ENCODE results near the gene NAV1.

GRCh38 chr1:201568265-201568664, 29.3 kb downstream of the NAV1 start:
- TF ChIP-seq CTCF (IDR thresholded peaks at IDR 0.05) (no peak), POLR2A (IDR thresholded peaks at IDR 0.05) (no peak)

Data from esophagus squamous epithelium (tissue), 4 donors.